DND-41 (cell line): ENCODE results near the gene TCF7.

ENCODE experiments used
- CTCF ChIP-seq: IDR thresholded peaks from 2 replicates; pipeline ENCODE4 v1.5.1; 2012; ENCODE audit warnings: borderline replicate concordance, low read length, moderate library complexity, mild to moderate bottlenecking; ENCODE audit not compliant: poor library complexity, severe bottlenecking; ENCODE audit errors: extremely low read depth
- EZH2 ChIP-seq: IDR thresholded peaks from 3 replicates; pipeline ENCODE4 v1.6.1; 2012; ENCODE audit warnings: borderline replicate concordance, low read depth, mild to moderate bottlenecking, moderate library complexity, low read length, inconsistent platforms; ENCODE audit not compliant: severe bottlenecking

GRCh38 chr5:134095293-134095692 lies 19.2 kb upstream of the TCF7 start:
- no peak for TF ChIP-seq CTCF
- TF ChIP-seq EZH2: no peak
